Keratinocyte (primary cell): Measurements from ENCODE around the gene C13orf42.

ENCODE experiments used
- CTCF ChIP-seq, 3 experiments: IDR thresholded peaks in 1 of 3; conservative IDR thresholded peaks in 1 of 3; optimal IDR thresholded peaks in 1 of 3; 2 replicates in 2 of 3; 3 replicates in 1 of 3; pipeline versions ENCODE3 to v1.5.1; 2011; ENCODE audit warnings: low read length in 3 of 3, mild to moderate bottlenecking in 3 of 3, moderate library complexity in 2 of 3, control low read depth in 1 of 3, inconsistent platforms in 1 of 3; ENCODE audit not compliant: insufficient read depth in 2 of 3; ENCODE audit errors: extremely low read depth in 1 of 3
- EZH2 ChIP-seq: IDR thresholded peaks from one replicate; pipeline ENCODE4 v1.6.1; 2012; ENCODE audit warnings: inconsistent platforms, mild to moderate bottlenecking, low read length, moderate library complexity

GRCh38 chr13:51153527-51153926 lies 42.5 kb upstream of the C13orf42 start:
- TF ChIP-seq CTCF (optimal IDR thresholded peaks at IDR 0.05 in 1 of 3, IDR thresholded peaks at IDR 0.05 in 1 of 3, conservative IDR thresholded peaks at IDR 0.05 in 1 of 3; ENCODE audit: extremely low read depth in 1 of 3, insufficient read depth in 2 of 3, low read length in 3 of 3) (no peak), EZH2 (no peak)
